A549 (cell line): ENCODE measurements around the gene LATS2. TPM values are rescaled to one million over a fixed set of nuclear protein-coding genes. Genes with fewer than 3 reads are reported as not detected.

Experiments
- ATAC-seq, 2 experiments: fragments of 200-7000 bp in 1 of 2; fragments of >200 bp in 1 of 2; cut with Nextera tagmentation in 1 of 2; cut with Tn5 transposase in 1 of 2; 3 replicates each; pipeline versions ENCODE4 v1.8.0 to v1.9.1; 2018 to 2020; ENCODE audit warnings: mild to moderate bottlenecking in 1 of 2, moderate library complexity in 1 of 2
- CTCF ChIA-PET: fragments of 300-600 bp; sonication (Branson Sonifier 250); formaldehyde crosslinking; extraction: SDS; loops from one replicate; lab custom pipeline; 2021; ENCODE audit warnings: antibody characterized with exemption, inconsistent platforms; lab: Yijun Ruan, JAX
- POLR2A ChIA-PET: fragments of 350-600 bp; formaldehyde crosslinking; extraction: SDS; loops from one replicate; lab custom pipeline; 2021; ENCODE audit warnings: antibody characterized with exemption, inconsistent platforms; lab: Yijun Ruan, JAX
- DNase-seq, 2 experiments: peaks; one replicate each; pipeline versions ENCODE4 v3.0.0 to v3.0.0-alpha.2; 2011 to 2016; ENCODE audit warnings: low read depth in 1 of 2, low spot score in 1 of 2
- FAIRE-seq: peaks from 2 replicates; lab custom pipeline; 2011; peaks lifted over from hg19 to GRCh38; lab: Jason Lieb, UNC
- H3K27ac ChIP-seq, 2 experiments: fragments of >200 bp; sonication (Bioruptor Twin); formaldehyde crosslinking; 3 replicates each; pipeline ENCODE4 v1.5.1; 2016 to 2017
- H3K4me1 ChIP-seq: fragments of >200 bp; sonication (Bioruptor Twin); formaldehyde crosslinking; 3 replicates; pipeline ENCODE4 v1.6.1; 2016
- H3K4me2 ChIP-seq: fragments of >200 bp; sonication (Bioruptor Twin); formaldehyde crosslinking; 3 replicates; pipeline ENCODE4 v1.6.1; 2016
- H3K4me3 ChIP-seq: fragments of >200 bp; sonication (Bioruptor Twin); formaldehyde crosslinking; 3 replicates; pipeline ENCODE4 v1.5.1; 2016
- H3K9me3 ChIP-seq: fragments of >200 bp; sonication (Bioruptor Twin); formaldehyde crosslinking; 3 replicates; pipeline ENCODE4 v1.6.1; 2016
- ATOH8 ChIP-seq: fragments of 250-450 bp; sonication (Bioruptor Pico); IDR thresholded peaks from 2 replicates; pipeline ENCODE4 v1.5.0; 2020; ENCODE audit warnings: low read depth, mild to moderate bottlenecking, moderate library complexity
- CBX2 ChIP-seq: fragments of 200-600 bp; sonication (generic); IDR thresholded peaks from 2 replicates; pipeline ENCODE4 v1.6.1; 2016; ENCODE audit warnings: low read depth, mild to moderate bottlenecking, borderline replicate concordance
- CBX8 ChIP-seq: fragments of 200-600 bp; sonication (generic); IDR thresholded peaks from 2 replicates; pipeline ENCODE4 v1.6.1; 2016
- EHMT2 ChIP-seq: fragments of 200-600 bp; sonication (generic); IDR thresholded peaks from 2 replicates; pipeline ENCODE4 v1.6.1; 2016; ENCODE audit warnings: antibody characterized with exemption, low read depth, mild to moderate bottlenecking, moderate library complexity
- ELK1 ChIP-seq: fragments of 150-350 bp; IDR thresholded peaks from 2 replicates; pipeline ENCODE4 v1.6.1; 2014; ENCODE audit warnings: low read depth, mild to moderate bottlenecking, low read length
- FOSB ChIP-seq: fragments of 250-450 bp; sonication (Bioruptor Pico); IDR thresholded peaks from 2 replicates; pipeline ENCODE4 v1.5.0; 2020; ENCODE audit warnings: mild to moderate bottlenecking, moderate library complexity
- FOXS1 ChIP-seq: fragments of 250-450 bp; sonication (Bioruptor Pico); IDR thresholded peaks from 2 replicates; pipeline ENCODE4 v1.5.0; 2020; ENCODE audit warnings: mild to moderate bottlenecking, moderate library complexity
- GATA3 ChIP-seq: IDR thresholded peaks from 2 replicates; pipeline ENCODE4 v1.6.1; 2012; ENCODE audit warnings: borderline replicate concordance
- HDAC2 ChIP-seq: fragments of 200-600 bp; sonication (generic); IDR thresholded peaks from 2 replicates; pipeline ENCODE4 v1.6.1; 2016
- HOXB5 ChIP-seq: fragments of 250-450 bp; sonication (Bioruptor Pico); IDR thresholded peaks from 2 replicates; pipeline ENCODE4 v1.5.0; 2020; ENCODE audit warnings: mild to moderate bottlenecking, moderate library complexity
- JUN ChIP-seq, 2 experiments: fragments of >200 bp; sonication (Bioruptor Twin); formaldehyde crosslinking; IDR thresholded peaks; 2 replicates in 1 of 2; 3 replicates in 1 of 2; pipeline ENCODE4 v1.6.1; 2016 to 2017
- JUNB ChIP-seq: fragments of >200 bp; sonication (Bioruptor Twin); formaldehyde crosslinking; IDR thresholded peaks from 2 replicates; pipeline ENCODE4 v1.6.1; 2016
- KDM1A ChIP-seq: fragments of 200-600 bp; sonication (generic); IDR thresholded peaks from 2 replicates; pipeline ENCODE4 v1.6.1; 2016; ENCODE audit warnings: low read depth, mild to moderate bottlenecking
- NFE2L2 ChIP-seq: fragments of 150-350 bp; conservative IDR thresholded peaks from 2 replicates; pipeline ENCODE4 v1.6.1; 2014; ENCODE audit warnings: low read length
- PBX3 ChIP-seq: IDR thresholded peaks from 2 replicates; pipeline ENCODE4 v1.6.1; 2012
- PHF8 ChIP-seq: fragments of 200-600 bp; sonication (generic); IDR thresholded peaks from 2 replicates; pipeline ENCODE4 v1.6.1; 2016; ENCODE audit warnings: low read depth, mild to moderate bottlenecking, antibody characterized with exemption, moderate library complexity, borderline replicate concordance
- POLR2AphosphoS2 ChIP-seq: conservative IDR thresholded peaks from 2 replicates; pipeline ENCODE4 v1.6.1; 2012; ENCODE audit warnings: low read length, improper control_type of control experiment, inconsistent platforms
- RFX5 ChIP-seq: fragments of 450-650 bp; IDR thresholded peaks from 2 replicates; pipeline ENCODE4 v1.7.1; 2014; ENCODE audit warnings: antibody characterized with exemption, mild to moderate bottlenecking, moderate library complexity
- TP53 ChIP-seq: fragments of 250-450 bp; sonication (Bioruptor Pico); IDR thresholded peaks from 2 replicates; pipeline ENCODE4 v1.5.0; 2021; ENCODE audit warnings: mild to moderate bottlenecking, moderate library complexity
- USF2 ChIP-seq: fragments of 450-650 bp; IDR thresholded peaks from 2 replicates; pipeline ENCODE4 v1.6.1; 2014; ENCODE audit warnings: antibody characterized with exemption
- ZNF302 ChIP-seq: fragments of 250-450 bp; sonication (Bioruptor Pico); IDR thresholded peaks from 2 replicates; pipeline ENCODE4 v1.9.0; 2021; ENCODE audit warnings: inconsistent platforms, mild to moderate bottlenecking, moderate library complexity
- ZSCAN20 ChIP-seq: fragments of 250-450 bp; sonication (Bioruptor Pico); IDR thresholded peaks from 2 replicates; pipeline ENCODE4 v1.8.0; 2022; ENCODE audit warnings: mild to moderate bottlenecking, moderate library complexity
- WGBS: methylation state at CpG from one replicate; pipeline ENCODE4 v1.1.6; 2017; ENCODE audit errors: missing lambda C conversion rate; 5-methylcytosine and 5-hydroxymethylcytosine counted together
- polyA plus RNA-seq, 4 experiments: library from polyadenylated mRNA; depleted of rRNA in 3 of 4; stranded (reverse); fragments of >200 nt; fragmentation: RNase III in 1 of 4; extraction: RNeasy Plus Mini Kit Qiagen cat#74134 plus additional on column Dnase treatment in 1 of 4; gene quantifications; 2 replicates in 3 of 4; 3 replicates in 1 of 4; pipeline ENCODE4 v1.2.3, GENCODE V29; 2011 to 2017

Gene LATS2
- polyA plus RNA-seq, 2 of the 4 experiments (the other 2 are of a cell fraction): 7.8 to 7.9 TPM

- Histone ChIP-seq H3K4me1 (no peaks in the 10 kb centered on the region), H3K4me2 (no peak overlapping the region), H3K4me3 (no peak overlapping the region), H3K9me3 (no peaks in the 10 kb centered on the region), H3K27ac (no peak overlapping the region)
- ATAC-seq (no peak), DNase-seq (no peak), FAIRE-seq (no peak)
- CTCF ChIA-PET: no interaction called here
- POLR2A ChIA-PET: no interaction called here
- TF ChIP-seq RFX5 (no peak), HOXB5 (no peak), FOXS1 (CRISPR knock-in tag) (no peak), PBX3 (no peak), POLR2AphosphoS2 (no peak), HDAC2 (no peak), PHF8 (no peak), JUN (IDR thresholded peaks at IDR 0.05) (no peak), ATOH8 (CRISPR knock-in tag) (no peak), GATA3 (no peak), FOSB (CRISPR knock-in tag) (no peak), CBX2 (no peak), KDM1A (no peak), USF2 (no peak), TP53 (CRISPR knock-in tag) (no peak), JUNB (no peak)
- WGBS: 89% methylated on average over 18 of the region's 18 CpGs
Observed at GRCh38 chr13:20981370-20982095, 79.9 kb downstream of the LATS2 start.

GRCh38 chr13:20980899-20981298, 80.5 kb downstream of the LATS2 start:
- no peak overlapping the region for H3K27ac ChIP-seq
- H3K4me2 ChIP-seq: no peak overlapping the region
- no peaks in the 10 kb centered on the region for H3K4me1 ChIP-seq
- DNase-seq (no peak), ATAC-seq (no peak; a peak in 1 of 6 replicates), FAIRE-seq (no peak)
- POLR2A ChIA-PET: no interaction called here
- 90% methylated on average over 2 of the region's 4 CpGs for WGBS
- H3K9me3 ChIP-seq: no peaks in the 10 kb centered on the region
- no peak overlapping the region for H3K4me3 ChIP-seq
- CTCF ChIA-PET: no interaction called here
- no peak for TF ChIP-seq NFE2L2
- no peak for TF ChIP-seq CBX8
- TF ChIP-seq USF2: no peak
- no peak for TF ChIP-seq HOXB5
- no peak for TF ChIP-seq EHMT2
- TF ChIP-seq ZNF302: no peak
- TF ChIP-seq ZSCAN20: no peak
- TF ChIP-seq ELK1: no peak
